RWPE1 (cell line): ENCODE measurements around the gene VPS18.

Source experiments
- CTCF ChIA-PET: fragments of 350-600 bp; sonication (Branson Sonifier 250); formaldehyde crosslinking; extraction: SDS; loops from one replicate; lab custom pipeline; 2021; lab: Yijun Ruan, JAX
- POLR2A ChIA-PET: fragments of 400-600 bp; formaldehyde crosslinking; extraction: SDS; loops from one replicate; lab custom pipeline; 2020; ENCODE audit warnings: antibody characterized with exemption; ENCODE audit not compliant: low non-redundant PET; lab: Yijun Ruan, JAX
- DNase-seq: peaks from one replicate; pipeline ENCODE4 v3.0.0; 2012; ENCODE audit warnings: low spot score
- H3K27ac ChIP-seq: fragments of 450-650 bp; 2 replicates; pipeline ENCODE4 v1.5.1; 2017
- CTCF ChIP-seq: fragments of 450-650 bp; conservative IDR thresholded peaks from 2 replicates; pipeline ENCODE4 v1.5.1; 2017; ENCODE audit warnings: low read depth, mild to moderate bottlenecking

Gene VPS18

GRCh38 chr15:40948706-40949473 lies 54.6 kb downstream of the VPS18 start:
- TF ChIP-seq CTCF, result no peak
- DNase-seq, result no peak
- no peak overlapping the region for H3K27ac ChIP-seq
- ChIA-PET CTCF (interaction anchor here (0.7 kb wide), 1 partner anchor 545 kb away, joined by 3 read pairs; no protein-coding TSS in a partner anchor), POLR2A (no interaction called here)

GRCh38 chr15:40949756-40950207 lies 55.5 kb downstream of the VPS18 start:
- DNase-seq, result no peak
- TF ChIP-seq CTCF, result no peak
- CTCF ChIA-PET, result no interaction called here

GRCh38 chr15:40951764-40952163 lies 57.5 kb downstream of the VPS18 start:
- H3K27ac ChIP-seq, result no peak overlapping the region
- no peak for TF ChIP-seq CTCF
- POLR2A ChIA-PET, result no interaction called here
- no peak for DNase-seq
- CTCF ChIA-PET, result interaction anchor here (0.6 to 5.8 kb wide), 7 partner anchors 10 to 67 kb away, joined by 3 to 30 read pairs (median 5); no protein-coding TSS in a partner anchor

More at GRCh38 chr15:40949756-40950207, 55.5 kb downstream of the VPS18 start:
- POLR2A ChIA-PET, result no interaction called here
- H3K27ac ChIP-seq, result peak overlapping the region; percentile 19; the same call in 1 of the 2 replicates

- peak overlapping the region; percentile 84 for H3K27ac ChIP-seq
- ChIA-PET CTCF (interaction anchor here (0.6 to 5.8 kb wide), 6 partner anchors 11 to 66 kb away, joined by 4 to 30 read pairs (median 5); no protein-coding TSS in a partner anchor), POLR2A (interaction anchor here (0.6 to 1.1 kb wide), 2 partner anchors 10 to 12 kb away, joined by 3 read pairs; no protein-coding TSS in a partner anchor)
- no peak for DNase-seq
- TF ChIP-seq CTCF, result no peak
These were observed 58.2 kb downstream of the VPS18 start for GRCh38 chr15:40952301-40952900.

GRCh38 chr15:40952901-40953712 lies 58.9 kb downstream of the VPS18 start, which contains the start of gene CHAC1:
Gene CHAC1, plus strand, starts transcription at chr15:40953471. Its CDS starts 113 bp downstream, at chr15:40953584.
- no peak for TF ChIP-seq CTCF
- ChIA-PET CTCF (interaction anchor here (0.6 to 5.8 kb wide), 6 partner anchors 11 to 66 kb away, joined by 4 to 30 read pairs (median 5); no protein-coding TSS in a partner anchor), POLR2A (interaction anchor here (0.6 to 1.1 kb wide), 4 partner anchors 11 to 244 kb away, joined by 3 to 5 read pairs (median 3); no protein-coding TSS in a partner anchor)
- H3K27ac ChIP-seq, result peak within 1 kb of the TSS; percentile 84
- peak; percentile 100 for DNase-seq
